SJCRH30 (cell line): ENCODE data around the gene COG5. TPM values are rescaled to one million over a fixed set of nuclear protein-coding genes. Genes with fewer than 3 reads are reported as not detected.

Experiments used
- DNase-seq, 2 experiments: peaks; one replicate each; pipeline ENCODE4 v3.0.0-alpha.2; 2015 to 2020
- H3K27ac ChIP-seq: fragments of 250-450 bp; sonication (Bioruptor Pico); 2 replicates; pipeline ENCODE4 v1.5.1; 2020; ENCODE audit warnings: mild to moderate bottlenecking, moderate library complexity
- H3K27me3 ChIP-seq: fragments of 250-450 bp; sonication (Bioruptor Pico); 2 replicates; pipeline ENCODE4 v1.5.1; 2020; ENCODE audit warnings: mild to moderate bottlenecking, moderate library complexity
- H3K36me3 ChIP-seq: fragments of 250-450 bp; sonication (Bioruptor Pico); 2 replicates; pipeline ENCODE4 v1.5.1; 2020; ENCODE audit warnings: mild to moderate bottlenecking, moderate library complexity
- H3K4me1 ChIP-seq: fragments of 250-450 bp; sonication (Bioruptor Pico); 2 replicates; pipeline ENCODE4 v1.5.1; 2020; ENCODE audit warnings: mild to moderate bottlenecking, moderate library complexity
- H3K4me3 ChIP-seq: fragments of 250-450 bp; sonication (Bioruptor Pico); 2 replicates; pipeline ENCODE4 v1.5.1; 2020; ENCODE audit warnings: mild to moderate bottlenecking, moderate library complexity
- H3K9me3 ChIP-seq: fragments of 250-450 bp; sonication (Bioruptor Pico); replicated peaks from 2 replicates; pipeline ENCODE4 v1.5.1; 2020; ENCODE audit warnings: mild to moderate bottlenecking, moderate library complexity
- total RNA-seq: library from RNA; depleted of rRNA; stranded (reverse); fragments of >200 nt; shearing (Covaris generic); gene quantifications from 2 replicates; pipeline ENCODE4 v1.2.3, GENCODE V29; 2014

The COG5 gene
- total RNA-seq, 1 experiment from 2014 or later: 41.1 TPM

GRCh38 chr7:107208024-107208521 is 355.6 kb downstream of the COG5 start:
- Histone ChIP-seq H3K27me3 (no peaks in the 10 kb centered on the region), H3K4me3 (no peak overlapping the region), H3K36me3 (0 out of 2 replicates have a peak, but pooled peaks cover 3% of the 10 kb centered on the region), H3K9me3 (no peaks in the 10 kb centered on the region), H3K27ac (no peak overlapping the region), H3K4me1 (no peaks in the 10 kb centered on the region)
- no peak for DNase-seq

GRCh38 chr7:107207459-107207858 is 356.3 kb downstream of the COG5 start:
- Histone ChIP-seq H3K27me3 (no peaks in the 10 kb centered on the region), H3K4me3 (no peak overlapping the region), H3K36me3 (0 out of 2 replicates have a peak, but pooled peaks cover 3% of the 10 kb centered on the region), H3K4me1 (no peaks in the 10 kb centered on the region), H3K9me3 (no peaks in the 10 kb centered on the region), H3K27ac (no peak overlapping the region)
- no peak for DNase-seq

DNA sequence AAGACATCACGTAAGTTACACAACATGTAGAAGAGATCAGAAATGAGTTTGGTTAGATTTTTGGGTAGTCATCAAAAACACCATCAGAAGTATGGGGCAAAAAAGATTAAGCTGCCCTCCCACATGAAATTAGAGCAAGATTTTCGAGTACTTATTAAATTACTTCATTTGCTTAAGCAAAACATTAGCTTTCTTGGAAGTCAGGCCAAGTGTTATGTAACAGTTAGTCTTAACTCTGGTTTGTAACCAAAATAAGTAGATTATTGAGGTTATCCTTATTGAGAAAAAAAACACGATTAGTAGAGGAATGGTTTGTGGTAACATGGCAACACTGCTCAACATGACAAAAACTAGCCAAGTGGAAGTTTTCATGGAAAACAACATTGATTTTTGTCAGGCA is 357.0 kb downstream of the COG5 start:
- no peak overlapping the region for H3K27ac ChIP-seq
- H3K4me3 ChIP-seq: no peak overlapping the region
- no peaks in the 10 kb centered on the region for H3K9me3 ChIP-seq
- no peaks in the 10 kb centered on the region for H3K4me1 ChIP-seq
- H3K27me3 ChIP-seq: no peaks in the 10 kb centered on the region
- DNase-seq: no peak
- peaks cover 7% of the 10 kb centered on the region for H3K36me3 ChIP-seq

DNA sequence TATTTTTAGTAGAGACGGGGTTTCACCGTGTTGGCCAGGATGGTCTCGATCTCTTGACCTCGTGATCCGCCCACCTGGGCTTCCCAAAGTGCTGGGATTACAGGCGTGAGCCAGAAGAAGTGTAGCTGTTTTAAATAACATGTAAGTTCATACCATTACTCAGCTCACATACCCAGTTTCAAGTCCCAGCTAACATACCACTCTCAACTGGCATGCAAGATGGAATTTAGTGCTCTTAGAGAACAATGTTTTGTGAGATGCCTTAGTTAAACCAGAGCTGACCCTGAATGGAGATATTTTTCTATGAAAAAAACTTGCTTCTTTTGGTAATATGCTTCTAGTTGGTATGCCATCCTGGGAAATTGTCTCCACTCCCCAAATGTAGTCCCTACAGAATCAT is 357.6 kb downstream of the COG5 start:
- no peaks in the 10 kb centered on the region for H3K27me3 ChIP-seq
- H3K4me3 ChIP-seq: no peak overlapping the region
- H3K36me3 ChIP-seq: peaks cover 10% of the 10 kb centered on the region
- no peaks in the 10 kb centered on the region for H3K9me3 ChIP-seq
- DNase-seq: no peak
- no peak overlapping the region for H3K27ac ChIP-seq
- no peaks in the 10 kb centered on the region for H3K4me1 ChIP-seq

- DNase-seq: no peak
- Histone ChIP-seq H3K4me1 (peaks cover 3% of the 10 kb centered on the region; the same call in 1 of the 2 replicates), H3K9me3 (no peaks in the 10 kb centered on the region), H3K27ac (no peak overlapping the region), H3K4me3 (no peak overlapping the region), H3K27me3 (no peaks in the 10 kb centered on the region), H3K36me3 (peaks cover 10% of the 10 kb centered on the region)
These were observed 360.1 kb downstream of the COG5 start for GRCh38 chr7:107203607-107204006.

DNA sequence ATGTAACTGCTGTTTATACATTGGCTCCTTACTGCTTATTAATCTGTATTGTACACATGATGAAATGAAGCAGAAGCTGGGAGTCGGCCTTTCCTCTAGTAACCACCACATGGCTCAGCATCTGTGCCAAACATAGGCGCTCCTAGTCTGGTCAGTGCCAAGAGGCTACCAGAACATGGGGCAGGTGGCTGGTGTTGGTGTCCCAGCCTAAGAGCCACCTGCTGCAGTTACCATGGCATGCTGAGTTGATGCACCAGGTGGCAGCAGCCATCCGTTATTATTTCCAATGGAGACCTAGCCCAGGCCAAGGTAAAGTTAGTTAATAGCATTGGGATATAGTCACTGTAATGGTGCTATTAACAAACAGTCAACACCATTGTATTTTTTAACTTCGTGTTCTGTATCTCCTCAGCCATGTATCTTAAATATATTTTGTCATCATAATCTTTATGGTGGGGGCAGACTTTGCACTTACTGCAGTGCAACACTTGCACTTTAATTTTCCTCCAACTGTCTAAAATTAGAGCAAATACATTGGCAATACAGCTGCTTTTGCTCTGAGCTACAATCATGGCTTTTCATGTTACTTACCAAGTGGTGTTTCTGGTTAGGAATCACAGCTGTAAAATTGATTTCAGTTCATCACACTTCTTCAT is 361.8 kb downstream of the COG5 start:
- DNase-seq: peak; percentile 38 to 61
- no peaks in the 10 kb centered on the region for H3K9me3 ChIP-seq
- H3K27ac ChIP-seq: no peak overlapping the region
- no peak overlapping the region for H3K4me3 ChIP-seq
- peaks cover 12% of the 10 kb centered on the region for H3K36me3 ChIP-seq
- H3K4me1 ChIP-seq: peaks cover 3% of the 10 kb centered on the region; the same call in 1 of the 2 replicates
- no peaks in the 10 kb centered on the region for H3K27me3 ChIP-seq

GRCh38 chr7:107196834-107197610 is 366.7 kb downstream of the COG5 start:
- Histone ChIP-seq H3K27ac (no peak overlapping the region), H3K9me3 (no peaks in the 10 kb centered on the region), H3K4me3 (no peak overlapping the region), H3K36me3 (peaks cover 9% of the 10 kb centered on the region), H3K27me3 (no peaks in the 10 kb centered on the region), H3K4me1 (peaks cover 3% of the 10 kb centered on the region; the same call in 1 of the 2 replicates)
- no peak for DNase-seq

DNA sequence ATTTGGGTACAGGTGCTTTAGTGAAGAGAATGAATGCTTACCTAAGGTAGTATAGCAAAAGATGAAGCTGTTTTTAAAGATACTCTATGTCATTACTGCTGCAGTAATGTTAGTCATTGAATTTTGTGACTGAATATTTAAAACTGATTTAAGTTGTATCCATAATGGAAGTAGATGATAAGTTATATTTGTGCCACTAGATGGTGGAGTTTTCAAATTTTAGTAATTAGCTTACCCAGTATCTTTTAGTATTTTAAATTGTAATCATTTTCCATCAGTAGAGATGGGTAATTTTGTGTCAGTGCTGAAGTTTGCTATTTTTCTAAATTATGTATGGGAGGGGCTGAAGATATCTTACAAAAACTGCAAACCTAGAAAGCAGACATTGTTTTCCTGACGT is 369.7 kb downstream of the COG5 start:
- DNase-seq: no peak
- Histone ChIP-seq H3K9me3 (no peaks in the 10 kb centered on the region), H3K27me3 (no peaks in the 10 kb centered on the region), H3K36me3 (peaks cover 15% of the 10 kb centered on the region), H3K27ac (no peak overlapping the region), H3K4me1 (no peaks in the 10 kb centered on the region), H3K4me3 (no peak overlapping the region)

- H3K4me3 ChIP-seq: no peak overlapping the region
- no peak overlapping the region for H3K27ac ChIP-seq
- no peaks in the 10 kb centered on the region for H3K9me3 ChIP-seq
- H3K4me1 ChIP-seq: no peaks in the 10 kb centered on the region
- no peak for DNase-seq
- peaks cover 34% of the 10 kb centered on the region for H3K36me3 ChIP-seq
- H3K27me3 ChIP-seq: no peaks in the 10 kb centered on the region
These were observed 373.6 kb downstream of the COG5 start for GRCh38 chr7:107190090-107190489.

GRCh38 chr7:107187774-107188173 is 375.9 kb downstream of the COG5 start:
- Histone ChIP-seq H3K27me3 (no peaks in the 10 kb centered on the region), H3K4me3 (no peak overlapping the region), H3K27ac (no peak overlapping the region), H3K36me3 (peaks cover 47% of the 10 kb centered on the region), H3K9me3 (no peaks in the 10 kb centered on the region), H3K4me1 (no peaks in the 10 kb centered on the region)
- no peak for DNase-seq

GRCh38 chr7:107186240-107186639 is 377.5 kb downstream of the COG5 start:
- no peak overlapping the region for H3K27ac ChIP-seq
- no peaks in the 10 kb centered on the region for H3K27me3 ChIP-seq
- no peak overlapping the region for H3K4me3 ChIP-seq
- peaks cover 55% of the 10 kb centered on the region for H3K36me3 ChIP-seq
- no peaks in the 10 kb centered on the region for H3K9me3 ChIP-seq
- H3K4me1 ChIP-seq: no peaks in the 10 kb centered on the region
- no peak for DNase-seq

GRCh38 chr7:107185716-107186115 is 378.0 kb downstream of the COG5 start:
- peaks cover 51% of the 10 kb centered on the region for H3K36me3 ChIP-seq
- H3K4me1 ChIP-seq: peaks cover 2% of the 10 kb centered on the region; the same call in 1 of the 2 replicates
- DNase-seq: no peak

GRCh38 chr7:107181172-107181571 is 382.5 kb downstream of the COG5 start:
- peaks cover 15% of the 10 kb centered on the region; the same call in 1 of the 2 replicates for H3K4me1 ChIP-seq
- H3K4me3 ChIP-seq: no peak overlapping the region
- no peaks in the 10 kb centered on the region for H3K27me3 ChIP-seq
- H3K9me3 ChIP-seq: no peaks in the 10 kb centered on the region
- peaks cover 22% of the 10 kb centered on the region for H3K36me3 ChIP-seq
- no peak for DNase-seq
- H3K27ac ChIP-seq: no peak overlapping the region

More at GRCh38 chr7:107185716-107186115, 378.0 kb downstream of the COG5 start:
- Histone ChIP-seq H3K4me3 (no peak overlapping the region), H3K27ac (no peak overlapping the region), H3K27me3 (no peaks in the 10 kb centered on the region), H3K9me3 (no peaks in the 10 kb centered on the region)

GRCh38 chr7:107180378-107180777 is 383.3 kb downstream of the COG5 start:
- peaks cover 22% of the 10 kb centered on the region for H3K36me3 ChIP-seq

More at GRCh38 chr7:107180378-107180777, 383.3 kb downstream of the COG5 start:
- peak; percentile 57 to 70 for DNase-seq
- Histone ChIP-seq H3K4me3 (no peak overlapping the region), H3K9me3 (no peaks in the 10 kb centered on the region), H3K27ac (no peak overlapping the region), H3K4me1 (peaks cover 15% of the 10 kb centered on the region; the same call in 1 of the 2 replicates), H3K27me3 (no peaks in the 10 kb centered on the region)
